ENCODE data around the gene TRAF2.

DNA sequence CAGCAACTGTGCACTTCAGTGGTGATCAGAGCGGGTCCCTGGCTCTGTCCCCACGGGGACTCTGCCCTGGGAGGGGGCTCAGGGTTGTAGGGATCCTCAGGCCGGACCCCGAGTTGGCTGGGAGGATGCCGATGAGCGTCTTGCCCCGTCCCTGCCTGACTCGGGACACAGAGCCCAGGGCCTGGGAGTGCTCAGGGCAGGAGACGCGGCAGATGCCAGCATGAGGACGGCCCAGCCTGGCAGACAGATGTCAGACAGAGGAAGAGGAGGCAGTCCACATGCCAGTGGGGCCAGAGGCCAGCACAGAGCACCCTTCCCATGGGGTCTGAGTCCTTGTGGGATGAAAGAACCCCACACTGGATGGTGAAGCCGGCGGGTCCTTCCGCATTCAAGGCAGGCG, 77.0 kb downstream of the TRAF2 start:
- TF ChIP-seq POLR2A (IDR thresholded peaks at IDR 0.05; ENCODE audit: low read depth, low read length) (no peak), EZH2 (IDR thresholded peaks at IDR 0.05; ENCODE audit: borderline replicate concordance, low read depth, low read length, severe bottlenecking) (no peak), MYC (IDR thresholded peaks at IDR 0.05; ENCODE audit: low read depth, low read length) (no peak), POLR2AphosphoS5 (IDR thresholded peaks at IDR 0.05; ENCODE audit: insufficient read depth, low read depth, low read length) (no peak), GATA2 (IDR thresholded peaks at IDR 0.05; ENCODE audit: insufficient read depth, insufficient read length, low read depth, low read length) (no peak)
- TF ChIP-seq, protein P1, sequence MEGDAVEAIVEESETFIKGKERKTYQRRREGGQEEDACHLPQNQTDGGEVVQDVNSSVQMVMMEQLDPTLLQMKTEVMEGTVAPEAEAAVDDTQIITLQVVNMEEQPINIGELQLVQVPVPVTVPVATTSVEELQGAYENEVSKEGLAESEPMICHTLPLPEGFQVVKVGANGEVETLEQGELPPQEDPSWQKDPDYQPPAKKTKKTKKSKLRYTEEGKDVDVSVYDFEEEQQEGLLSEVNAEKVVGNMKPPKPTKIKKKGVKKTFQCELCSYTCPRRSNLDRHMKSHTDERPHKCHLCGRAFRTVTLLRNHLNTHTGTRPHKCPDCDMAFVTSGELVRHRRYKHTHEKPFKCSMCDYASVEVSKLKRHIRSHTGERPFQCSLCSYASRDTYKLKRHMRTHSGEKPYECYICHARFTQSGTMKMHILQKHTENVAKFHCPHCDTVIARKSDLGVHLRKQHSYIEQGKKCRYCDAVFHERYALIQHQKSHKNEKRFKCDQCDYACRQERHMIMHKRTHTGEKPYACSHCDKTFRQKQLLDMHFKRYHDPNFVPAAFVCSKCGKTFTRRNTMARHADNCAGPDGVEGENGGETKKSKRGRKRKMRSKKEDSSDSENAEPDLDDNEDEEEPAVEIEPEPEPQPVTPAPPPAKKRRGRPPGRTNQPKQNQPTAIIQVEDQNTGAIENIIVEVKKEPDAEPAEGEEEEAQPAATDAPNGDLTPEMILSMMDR (IDR thresholded peaks at IDR 0.05; ENCODE audit: extremely low read depth in 1 of 2, insufficient read depth in 1 of 2, low read depth in 1 of 2, low read length in 2 of 2) = no peak
- TF ChIP-seq, protein P2, sequence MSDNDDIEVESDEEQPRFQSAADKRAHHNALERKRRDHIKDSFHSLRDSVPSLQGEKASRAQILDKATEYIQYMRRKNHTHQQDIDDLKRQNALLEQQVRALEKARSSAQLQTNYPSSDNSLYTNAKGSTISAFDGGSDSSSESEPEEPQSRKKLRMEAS (IDR thresholded peaks at IDR 0.05; ENCODE audit: insufficient read depth, insufficient read length) = no peak
